HL-60 (cell line): ENCODE results near the gene RTN4IP1.

Source experiments
- DNase-seq, 2 experiments: peaks; one replicate each; pipeline ENCODE4 v3.0.0-alpha.2; 2010 to 2020; ENCODE audit warnings: low read depth in 1 of 2, low spot score in 1 of 2
- H3K27ac ChIP-seq: fragments of 250-450 bp; sonication (Bioruptor Pico); replicated peaks from 2 replicates; pipeline ENCODE4 v1.5.1; 2020; ENCODE audit warnings: mild to moderate bottlenecking, moderate library complexity
- H3K27me3 ChIP-seq: fragments of 250-450 bp; sonication (Bioruptor Pico); 2 replicates; pipeline ENCODE4 v1.5.1; 2021; ENCODE audit warnings: mild to moderate bottlenecking, moderate library complexity; ENCODE audit not compliant: insufficient read depth, poor library complexity, severe bottlenecking
- H3K4me3 ChIP-seq: replicated peaks from 2 replicates; pipeline ENCODE4 v1.5.1; 2011; ENCODE audit warnings: mild to moderate bottlenecking, control low read depth, low read length; ENCODE audit not compliant: insufficient read depth
- GABPA ChIP-seq: IDR thresholded peaks from 2 replicates; pipeline ENCODE4 v1.6.1; 2012; ENCODE audit warnings: low read depth
- POLR2AphosphoS5 ChIP-seq: IDR thresholded peaks from 2 replicates; pipeline ENCODE4 v1.6.1; 2012; ENCODE audit warnings: low read depth
- SPI1 ChIP-seq: IDR thresholded peaks from 2 replicates; pipeline ENCODE4 v1.6.1; 2012; ENCODE audit warnings: low read depth, mild to moderate bottlenecking, borderline replicate concordance
- TF ChIP-seq, protein P1 (sequence below): IDR thresholded peaks from 2 replicates; pipeline ENCODE4 v1.6.1; 2012; ENCODE audit warnings: low read depth; ENCODE audit not compliant: insufficient replicate concordance
- TF ChIP-seq, protein P2 (sequence below): IDR thresholded peaks from one replicate; pipeline ENCODE4 v1.5.1; 2011; ENCODE audit warnings: low read length, control low read depth, inconsistent platforms; ENCODE audit not compliant: insufficient read depth

Gene RTN4IP1

DNA sequence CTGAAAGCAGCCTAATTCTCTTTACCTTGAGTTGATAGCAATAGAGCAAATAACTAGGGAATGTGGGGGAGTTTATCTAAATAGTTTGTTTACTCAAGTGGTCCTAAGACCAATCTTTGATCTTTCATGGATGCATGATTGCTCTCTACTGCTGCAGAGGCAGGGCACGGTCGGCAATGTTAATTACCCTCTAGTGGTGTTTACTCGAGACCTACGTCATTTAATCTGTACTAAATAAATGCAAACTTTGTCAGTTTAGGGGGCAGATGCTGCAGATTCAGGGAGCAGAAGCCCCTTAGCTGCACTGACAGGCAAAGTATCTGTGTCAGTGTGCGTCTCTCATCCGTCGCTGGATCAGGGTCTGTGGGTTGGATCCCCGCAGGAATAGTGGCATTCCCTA, 6.9 kb downstream of the RTN4IP1 start:
- H3K27me3 ChIP-seq, result no peaks in the 10 kb centered on the region
- no peak for DNase-seq
- H3K27ac ChIP-seq, result no peak overlapping the region
- no peak overlapping the region for H3K4me3 ChIP-seq
- TF ChIP-seq, protein P1, sequence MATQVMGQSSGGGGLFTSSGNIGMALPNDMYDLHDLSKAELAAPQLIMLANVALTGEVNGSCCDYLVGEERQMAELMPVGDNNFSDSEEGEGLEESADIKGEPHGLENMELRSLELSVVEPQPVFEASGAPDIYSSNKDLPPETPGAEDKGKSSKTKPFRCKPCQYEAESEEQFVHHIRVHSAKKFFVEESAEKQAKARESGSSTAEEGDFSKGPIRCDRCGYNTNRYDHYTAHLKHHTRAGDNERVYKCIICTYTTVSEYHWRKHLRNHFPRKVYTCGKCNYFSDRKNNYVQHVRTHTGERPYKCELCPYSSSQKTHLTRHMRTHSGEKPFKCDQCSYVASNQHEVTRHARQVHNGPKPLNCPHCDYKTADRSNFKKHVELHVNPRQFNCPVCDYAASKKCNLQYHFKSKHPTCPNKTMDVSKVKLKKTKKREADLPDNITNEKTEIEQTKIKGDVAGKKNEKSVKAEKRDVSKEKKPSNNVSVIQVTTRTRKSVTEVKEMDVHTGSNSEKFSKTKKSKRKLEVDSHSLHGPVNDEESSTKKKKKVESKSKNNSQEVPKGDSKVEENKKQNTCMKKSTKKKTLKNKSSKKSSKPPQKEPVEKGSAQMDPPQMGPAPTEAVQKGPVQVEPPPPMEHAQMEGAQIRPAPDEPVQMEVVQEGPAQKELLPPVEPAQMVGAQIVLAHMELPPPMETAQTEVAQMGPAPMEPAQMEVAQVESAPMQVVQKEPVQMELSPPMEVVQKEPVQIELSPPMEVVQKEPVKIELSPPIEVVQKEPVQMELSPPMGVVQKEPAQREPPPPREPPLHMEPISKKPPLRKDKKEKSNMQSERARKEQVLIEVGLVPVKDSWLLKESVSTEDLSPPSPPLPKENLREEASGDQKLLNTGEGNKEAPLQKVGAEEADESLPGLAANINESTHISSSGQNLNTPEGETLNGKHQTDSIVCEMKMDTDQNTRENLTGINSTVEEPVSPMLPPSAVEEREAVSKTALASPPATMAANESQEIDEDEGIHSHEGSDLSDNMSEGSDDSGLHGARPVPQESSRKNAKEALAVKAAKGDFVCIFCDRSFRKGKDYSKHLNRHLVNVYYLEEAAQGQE, result no peak
- TF ChIP-seq SPI1, result no peak

DNA sequence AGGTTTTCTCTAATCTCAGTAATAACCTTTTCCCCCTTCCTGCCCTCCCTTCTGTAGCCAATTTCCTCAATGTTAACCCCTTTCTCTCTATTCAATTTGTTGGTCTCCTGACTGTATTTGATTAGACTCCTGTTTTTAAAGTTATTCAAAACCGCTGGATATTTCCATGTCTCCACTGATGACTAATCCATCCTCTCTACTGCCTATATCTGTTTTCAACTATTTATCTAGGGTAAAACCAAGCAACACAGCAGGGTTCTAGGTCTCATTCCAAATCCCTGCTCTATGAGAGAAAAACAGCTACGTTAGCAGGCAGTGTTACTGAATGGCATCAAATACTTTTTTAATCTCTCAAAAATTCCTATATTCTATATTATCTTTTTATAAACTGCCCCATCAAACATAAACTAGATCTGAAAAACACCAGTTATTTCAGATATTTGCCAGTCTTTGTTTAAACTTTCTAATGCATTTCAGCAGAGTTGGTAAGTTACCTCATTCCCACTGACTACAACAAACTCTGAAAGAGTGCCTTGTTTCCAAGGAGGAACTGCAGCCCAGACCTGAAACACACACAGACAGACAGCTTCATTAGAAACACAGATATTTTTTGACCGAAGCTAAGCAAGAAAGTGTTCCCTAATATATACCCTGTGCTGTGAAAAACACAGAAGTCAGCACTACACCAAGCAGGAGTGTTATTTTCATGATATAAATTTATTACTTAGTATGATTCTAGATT, 8.2 kb downstream of the RTN4IP1 start:
- H3K27ac ChIP-seq, result no peak overlapping the region
- H3K27me3 ChIP-seq, result no peaks in the 10 kb centered on the region
- H3K4me3 ChIP-seq, result no peak overlapping the region
- TF ChIP-seq, protein P2, sequence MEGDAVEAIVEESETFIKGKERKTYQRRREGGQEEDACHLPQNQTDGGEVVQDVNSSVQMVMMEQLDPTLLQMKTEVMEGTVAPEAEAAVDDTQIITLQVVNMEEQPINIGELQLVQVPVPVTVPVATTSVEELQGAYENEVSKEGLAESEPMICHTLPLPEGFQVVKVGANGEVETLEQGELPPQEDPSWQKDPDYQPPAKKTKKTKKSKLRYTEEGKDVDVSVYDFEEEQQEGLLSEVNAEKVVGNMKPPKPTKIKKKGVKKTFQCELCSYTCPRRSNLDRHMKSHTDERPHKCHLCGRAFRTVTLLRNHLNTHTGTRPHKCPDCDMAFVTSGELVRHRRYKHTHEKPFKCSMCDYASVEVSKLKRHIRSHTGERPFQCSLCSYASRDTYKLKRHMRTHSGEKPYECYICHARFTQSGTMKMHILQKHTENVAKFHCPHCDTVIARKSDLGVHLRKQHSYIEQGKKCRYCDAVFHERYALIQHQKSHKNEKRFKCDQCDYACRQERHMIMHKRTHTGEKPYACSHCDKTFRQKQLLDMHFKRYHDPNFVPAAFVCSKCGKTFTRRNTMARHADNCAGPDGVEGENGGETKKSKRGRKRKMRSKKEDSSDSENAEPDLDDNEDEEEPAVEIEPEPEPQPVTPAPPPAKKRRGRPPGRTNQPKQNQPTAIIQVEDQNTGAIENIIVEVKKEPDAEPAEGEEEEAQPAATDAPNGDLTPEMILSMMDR, result no peak
- TF ChIP-seq GABPA, result no peak
- TF ChIP-seq SPI1, result no peak
- no peak for TF ChIP-seq POLR2AphosphoS5
- TF ChIP-seq, protein P1, result no peak
- DNase-seq, result no peak

DNA sequence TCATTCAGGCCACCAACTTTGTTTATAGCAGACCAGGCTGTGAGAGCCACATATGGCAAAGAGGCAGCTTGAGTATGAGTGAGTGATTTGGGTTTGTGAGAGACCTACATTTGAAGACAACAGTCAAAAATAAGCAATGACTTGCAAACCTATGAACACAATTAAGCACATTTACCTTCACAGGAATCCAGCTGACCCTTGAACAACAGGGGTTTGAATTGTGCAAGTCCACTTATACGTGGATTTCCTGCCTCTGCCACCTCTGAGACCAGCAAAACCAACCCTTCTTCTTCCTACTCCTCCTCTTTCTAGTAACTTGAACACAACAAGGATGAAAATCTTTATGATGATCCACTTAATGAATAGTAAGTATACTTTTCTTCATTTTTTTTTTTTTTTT, 10.1 kb downstream of the RTN4IP1 start:
- Histone ChIP-seq H3K27me3 (no peaks in the 10 kb centered on the region), H3K27ac (no peak overlapping the region), H3K4me3 (no peak overlapping the region)
- no peak for TF ChIP-seq GABPA
- no peak for TF ChIP-seq POLR2AphosphoS5
- TF ChIP-seq SPI1, result no peak
- TF ChIP-seq, protein P1, result no peak
- TF ChIP-seq, protein P2, result no peak
- no peak for DNase-seq
